ENCODE data around the gene RNASE8.

RNASE8 gene

GRCh38 chr14:21074398-21075272 lies 17.0 kb downstream of the RNASE8 start:
- no peak for DNase-seq

GRCh38 chr14:21075719-21076437 lies 18.3 kb downstream of the RNASE8 start:
- DNase-seq = no peak

GRCh38 chr14:21077672-21078071 lies 20.1 kb downstream of the RNASE8 start:
- DNase-seq = no peak

GRCh38 chr14:21078287-21078686 lies 20.7 kb downstream of the RNASE8 start:
- DNase-seq = no peak

GRCh38 chr14:21078726-21079125 lies 21.1 kb downstream of the RNASE8 start:
- no peak for DNase-seq

- DNase-seq = no peak
Measured at GRCh38 chr14:21081521-21082142, 24.0 kb downstream of the RNASE8 start.

- DNase-seq = no peak
Measured at GRCh38 chr14:21083565-21084325, 26.1 kb downstream of the RNASE8 start.

GRCh38 chr14:21084396-21084795 lies 26.8 kb downstream of the RNASE8 start:
- DNase-seq = no peak

GRCh38 chr14:21084998-21085853 lies 27.6 kb downstream of the RNASE8 start:
- no peak for DNase-seq

GRCh38 chr14:21086908-21087293 lies 29.3 kb downstream of the RNASE8 start:
- no peak for DNase-seq

GRCh38 chr14:21087294-21088091 lies 29.9 kb downstream of the RNASE8 start:
- no peak for DNase-seq

GRCh38 chr14:21088687-21089086 lies 31.1 kb downstream of the RNASE8 start:
- DNase-seq = no peak

- DNase-seq = no peak
Measured at GRCh38 chr14:21089271-21089670, 31.6 kb downstream of the RNASE8 start.

GRCh38 chr14:21089877-21090193 lies 32.2 kb downstream of the RNASE8 start:
- DNase-seq = no peak

GRCh38 chr14:21090194-21090939 lies 32.7 kb downstream of the RNASE8 start:
- peak; percentile 25 for DNase-seq

GRCh38 chr14:21090940-21091663 lies 33.5 kb downstream of the RNASE8 start:
- no peak for DNase-seq

GRCh38 chr14:21091821-21092272 lies 34.2 kb downstream of the RNASE8 start:
- no peak for DNase-seq

GRCh38 chr14:21092273-21093011 lies 34.8 kb downstream of the RNASE8 start:
- peak; percentile 69 for DNase-seq

GRCh38 chr14:21093018-21093417 lies 35.4 kb downstream of the RNASE8 start:
- DNase-seq = no peak
